C4-2B (cell line): ENCODE measurements around the gene PIK3R6.

Experiments
- H3K27ac ChIP-seq: fragments of 450-650 bp; 2 replicates; pipeline ENCODE4 v1.5.1; 2017
- ZFX ChIP-seq: fragments of 450-650 bp; IDR thresholded peaks from 2 replicates; pipeline ENCODE4 v1.6.1; 2017
- TF ChIP-seq, protein P1 (sequence below): fragments of 450-650 bp; conservative IDR thresholded peaks from 2 replicates; pipeline ENCODE4 v1.5.1; 2017; ENCODE audit warnings: mild to moderate bottlenecking

PIK3R6 gene

DNA sequence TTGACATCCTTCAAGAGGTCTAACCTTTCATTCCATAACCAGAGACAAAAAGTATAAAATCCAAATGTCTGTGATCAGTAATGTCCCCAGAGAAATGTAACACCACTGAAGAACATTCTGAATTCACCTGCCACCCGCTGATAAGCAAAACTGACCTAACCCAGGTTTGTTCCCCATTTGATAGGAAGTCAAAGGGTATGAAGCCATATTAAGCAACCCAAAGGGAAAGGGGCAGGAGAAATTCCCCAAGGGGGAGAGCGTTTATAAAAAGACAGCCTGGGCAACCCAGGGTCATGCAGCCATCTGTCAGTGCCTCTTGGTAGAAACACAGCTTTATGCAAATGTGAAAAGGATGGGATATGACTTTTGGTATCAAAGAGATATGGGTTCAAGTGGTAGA, 30.7 kb upstream of the PIK3R6 start:
- TF ChIP-seq, protein P1, sequence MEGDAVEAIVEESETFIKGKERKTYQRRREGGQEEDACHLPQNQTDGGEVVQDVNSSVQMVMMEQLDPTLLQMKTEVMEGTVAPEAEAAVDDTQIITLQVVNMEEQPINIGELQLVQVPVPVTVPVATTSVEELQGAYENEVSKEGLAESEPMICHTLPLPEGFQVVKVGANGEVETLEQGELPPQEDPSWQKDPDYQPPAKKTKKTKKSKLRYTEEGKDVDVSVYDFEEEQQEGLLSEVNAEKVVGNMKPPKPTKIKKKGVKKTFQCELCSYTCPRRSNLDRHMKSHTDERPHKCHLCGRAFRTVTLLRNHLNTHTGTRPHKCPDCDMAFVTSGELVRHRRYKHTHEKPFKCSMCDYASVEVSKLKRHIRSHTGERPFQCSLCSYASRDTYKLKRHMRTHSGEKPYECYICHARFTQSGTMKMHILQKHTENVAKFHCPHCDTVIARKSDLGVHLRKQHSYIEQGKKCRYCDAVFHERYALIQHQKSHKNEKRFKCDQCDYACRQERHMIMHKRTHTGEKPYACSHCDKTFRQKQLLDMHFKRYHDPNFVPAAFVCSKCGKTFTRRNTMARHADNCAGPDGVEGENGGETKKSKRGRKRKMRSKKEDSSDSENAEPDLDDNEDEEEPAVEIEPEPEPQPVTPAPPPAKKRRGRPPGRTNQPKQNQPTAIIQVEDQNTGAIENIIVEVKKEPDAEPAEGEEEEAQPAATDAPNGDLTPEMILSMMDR: no peak
- no peak for TF ChIP-seq ZFX

GRCh38 chr17:8896641-8897635, 29.5 kb upstream of the PIK3R6 start:
- no peak for TF ChIP-seq ZFX
- TF ChIP-seq, protein P1: no peak
- H3K27ac ChIP-seq: no peak overlapping the region

More for the DNA sequence above, 30.7 kb upstream of the PIK3R6 start:
- H3K27ac ChIP-seq: no peak overlapping the region

GRCh38 chr17:8896087-8896486, 28.6 kb upstream of the PIK3R6 start:
- no peak overlapping the region for H3K27ac ChIP-seq
- TF ChIP-seq, protein P1: no peak
- TF ChIP-seq ZFX: no peak

GRCh38 chr17:8894673-8895578, 27.5 kb upstream of the PIK3R6 start:
- TF ChIP-seq, protein P1: peak; percentile 86
- TF ChIP-seq ZFX: no peak
- no peak overlapping the region for H3K27ac ChIP-seq

GRCh38 chr17:8894202-8894671, 26.8 kb upstream of the PIK3R6 start:
- TF ChIP-seq, protein P1: no peak
- no peak for TF ChIP-seq ZFX
- H3K27ac ChIP-seq: no peak overlapping the region

DNA sequence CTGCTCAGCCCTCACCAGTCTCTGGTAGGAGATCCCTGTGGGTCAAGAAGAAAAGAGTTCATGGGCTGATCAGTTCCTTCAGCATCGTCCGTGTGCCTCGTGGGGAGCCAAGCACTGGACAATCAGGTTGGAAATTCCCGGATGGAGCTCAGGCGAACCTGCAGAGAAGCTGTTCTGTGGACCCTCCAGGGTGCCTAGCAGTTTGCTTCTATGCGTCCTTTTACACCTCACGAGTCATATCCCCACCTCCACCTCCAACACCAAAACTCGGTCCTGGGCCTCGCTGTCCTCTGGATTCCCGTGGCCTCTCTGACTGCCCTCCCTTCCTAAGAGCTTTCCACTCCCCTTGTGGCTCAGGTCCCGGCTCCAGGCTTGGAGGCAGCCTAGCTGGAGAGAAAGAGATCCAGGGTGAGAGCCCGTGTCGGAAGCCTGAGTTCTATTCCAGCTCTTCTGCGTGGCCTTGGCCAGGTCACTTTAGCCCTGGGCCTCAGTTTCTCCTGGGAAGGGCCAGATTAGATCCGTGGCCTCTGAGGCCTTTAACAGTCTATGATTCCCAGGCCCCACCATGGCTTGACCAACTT, 26.2 kb upstream of the PIK3R6 start:
- H3K27ac ChIP-seq: no peak overlapping the region
- no peak for TF ChIP-seq ZFX
- TF ChIP-seq, protein P1: no peak
